ENCODE results near the gene PPDPF. TPM values are rescaled to one million over a fixed set of nuclear protein-coding genes. Genes with fewer than 3 reads are reported as not detected.
A peak's percentile ranks its signal among the peaks of the same experiment; 100 is the strongest.

PPDPF gene
- total RNA-seq, 2 experiments from 2014 or later, result 34.9 to 117 TPM

- Histone ChIP-seq H3K36me3 (ENCODE audit: insufficient read depth, low read length) (no peaks in the 10 kb centered on the region), H4K20me1 (ENCODE audit: insufficient read depth, low read length) (no peaks in the 10 kb centered on the region), H3K9me3 (ENCODE audit: low read length) (no peaks in the 10 kb centered on the region), H3K4me1 (ENCODE audit: insufficient read depth, low read length, poor library complexity, severe bottlenecking) (peaks cover 23% of the 10 kb centered on the region), H3K4me2 (ENCODE audit: low read length) (no peak overlapping the region), H2AFZ (ENCODE audit: low read length) (no peak overlapping the region), H3K79me2 (ENCODE audit: insufficient read depth, low read depth, low read length) (no peaks in the 10 kb centered on the region), H3K4me3 (ENCODE audit: low read depth, low read length, poor library complexity, severe bottlenecking) (no peak overlapping the region), H3K27ac (ENCODE audit: low read depth, low read length, poor library complexity, severe bottlenecking) (no peak overlapping the region), H3K9me2 (ENCODE audit: insufficient read depth, low read length) (no peaks in the 10 kb centered on the region)
- no peak for DNase-seq (ENCODE audit: low spot score)
- intact Hi-C loops (cut with micrococcal nuclease; ENCODE audit: unreplicated experiment), result loop anchor here (5.0 to 10.0 kb wide), 3 partner anchors 92 to 362 kb away; partner anchors contain the start of genes ABHD16B, DNAJC5, GMEB2 and TPD52L2
- no TSS peak for BruUV-seq (replicated peaks)
- CTCF ChIA-PET (ENCODE audit: unreplicated experiment), result no interaction called here
- POLR2A ChIA-PET, result no interaction called here
- TF ChIP-seq CTCF (conservative IDR thresholded peaks at IDR 0.05; ENCODE audit: low read length) (no peak), EZH2phosphoT487 (IDR thresholded peaks at IDR 0.05; ENCODE audit: borderline replicate concordance, low read depth, low read length) (no peak)
These were observed 14.5 kb downstream of the PPDPF start for GRCh38 chr20:63534831-63535651.

GRCh38 chr20:63536241-63536977 is 15.8 kb downstream of the PPDPF start:
- no peaks in the 10 kb centered on the region for H3K36me3 ChIP-seq (ENCODE audit: insufficient read depth, low read length)
- POLR2A ChIA-PET, result no interaction called here
- H3K4me2 ChIP-seq (ENCODE audit: low read length), result no peak overlapping the region
- H3K79me2 ChIP-seq (ENCODE audit: insufficient read depth, low read depth, low read length), result no peaks in the 10 kb centered on the region
- no TSS peak for BruUV-seq (replicated peaks)
- H3K4me1 ChIP-seq (ENCODE audit: insufficient read depth, low read length, poor library complexity, severe bottlenecking), result peaks cover 23% of the 10 kb centered on the region
- no peak overlapping the region for H3K27ac ChIP-seq (ENCODE audit: low read depth, low read length, poor library complexity, severe bottlenecking)
- CTCF ChIA-PET (ENCODE audit: unreplicated experiment), result interaction anchor here (2.0 kb wide), 1 partner anchor 105 kb away, joined by 12 read pairs; no protein-coding TSS in a partner anchor
- H3K9me2 ChIP-seq (ENCODE audit: insufficient read depth, low read length), result no peaks in the 10 kb centered on the region
- H4K20me1 ChIP-seq (ENCODE audit: insufficient read depth, low read length), result no peaks in the 10 kb centered on the region
- intact Hi-C loops (cut with micrococcal nuclease; ENCODE audit: unreplicated experiment), result loop anchor here (5.0 to 10.0 kb wide), 3 partner anchors 91 to 361 kb away; partner anchors contain the start of genes ABHD16B, DNAJC5, GMEB2 and TPD52L2
- no peak overlapping the region for H2AFZ ChIP-seq (ENCODE audit: low read length)
- no peak overlapping the region for H3K4me3 ChIP-seq (ENCODE audit: low read depth, low read length, poor library complexity, severe bottlenecking)
- DNase-seq (ENCODE audit: low spot score), result no peak
- H3K9me3 ChIP-seq (ENCODE audit: low read length), result no peaks in the 10 kb centered on the region
- no peak for TF ChIP-seq EZH2phosphoT487 (IDR thresholded peaks at IDR 0.05; ENCODE audit: borderline replicate concordance, low read depth, low read length)

GRCh38 chr20:63536997-63537524 is 16.5 kb downstream of the PPDPF start, which contains the start of gene PTK6:
TSS of gene PTK6 (minus strand) at chr20:63537376. CDS start at chr20:63537314, 62 bp downstream.
- Histone ChIP-seq H3K4me2 (ENCODE audit: low read length) (peak within 1 kb of the TSS; percentile 77), H2AFZ (ENCODE audit: low read length) (peak within 1 kb of the TSS; percentile 8), H3K9me3 (ENCODE audit: low read length) (no peaks in the 10 kb centered on the region), H3K4me3 (ENCODE audit: low read depth, low read length, poor library complexity, severe bottlenecking) (peak within 1 kb of the TSS; percentile 60), H3K4me1 (ENCODE audit: insufficient read depth, low read length, poor library complexity, severe bottlenecking) (peaks cover 23% of the 10 kb centered on the region), H3K79me2 (ENCODE audit: insufficient read depth, low read depth, low read length) (no peaks in the 10 kb centered on the region), H3K27ac (ENCODE audit: low read depth, low read length, poor library complexity, severe bottlenecking) (peak within 1 kb of the TSS; percentile 48), H3K9me2 (ENCODE audit: insufficient read depth, low read length) (no peaks in the 10 kb centered on the region), H3K36me3 (ENCODE audit: insufficient read depth, low read length) (no peaks in the 10 kb centered on the region), H4K20me1 (ENCODE audit: insufficient read depth, low read length) (no peaks in the 10 kb centered on the region)
- ChIA-PET CTCF (ENCODE audit: unreplicated experiment) (interaction anchor here (0.6 to 2.0 kb wide), 3 partner anchors 16 to 105 kb away, joined by 3 to 12 read pairs (median 3); no protein-coding TSS in a partner anchor), POLR2A (interaction anchor here (1.1 to 2.6 kb wide), 2 partner anchors 105 to 121 kb away, joined by 4 to 13 read pairs; partner anchors contain the start of gene RTEL1)
- intact Hi-C loops (cut with micrococcal nuclease; ENCODE audit: unreplicated experiment), result loop anchor here (1.0 to 10.0 kb wide), 4 partner anchors 90 to 360 kb away; partner anchors contain the start of genes ABHD16B, DNAJC5, GMEB2 and TPD52L2
- peak; percentile 45 for DNase-seq (ENCODE audit: low spot score)
- no TSS peak for BruUV-seq (replicated peaks)
- TF ChIP-seq EZH2phosphoT487 (IDR thresholded peaks at IDR 0.05; ENCODE audit: borderline replicate concordance, low read depth, low read length) (no peak), CTCF (conservative IDR thresholded peaks at IDR 0.05; ENCODE audit: low read length) (no peak)

All from OCI-LY7 (cell line).